K562 (cell line): ENCODE data around the gene POF1B. TPM values are rescaled to one million over a fixed set of nuclear protein-coding genes. Genes with fewer than 3 reads are reported as not detected.

ENCODE experiments used
- ATAC-seq: fragments of 200-7000 bp; cut with Tn5 transposase; 3 replicates; pipeline ENCODE4 v1.9.1; 2020; ENCODE audit warnings: moderate library complexity
- BruUV-seq: library from RNA; stranded (reverse); fragments of 400-500 nt; replicated peaks from 2 replicates; lab custom pipeline; 2021; lab: Mats Ljungman, UMichigan
- CTCF ChIA-PET: fragments of 300-600 bp; formaldehyde crosslinking; extraction: SDS; loops from one replicate; lab custom pipeline; 2021; ENCODE audit warnings: low intra/inter-chr PET ratio; lab: Yijun Ruan, JAX
- POLR2A ChIA-PET: fragments of 300-600, 350-650 bp; sonication (Branson Sonifier 250); formaldehyde crosslinking; extraction: SDS; loops from one replicate; lab custom pipeline; 2021; ENCODE audit warnings: antibody characterized with exemption, inconsistent platforms; lab: Yijun Ruan, JAX
- DNase-seq, 4 experiments: peaks; one replicate each; pipeline versions ENCODE4 v3.0.0 to v3.0.0-alpha.2; 2011 to 2018; ENCODE audit warnings: low spot score in 3 of 4, mixed read lengths in 3 of 4; ENCODE audit errors: extremely low read depth in 1 of 4
- FAIRE-seq: peaks from 2 replicates; lab custom pipeline; 2011; peaks lifted over from hg19 to GRCh38; lab: Jason Lieb, UNC
- H2AFZ ChIP-seq: 2 replicates; pipeline ENCODE4 v1.6.0; 2011; ENCODE audit warnings: low read depth, low read length, control low read depth, inconsistent platforms
- H3K27ac ChIP-seq: fragments of 200-600 bp; 3 replicates; pipeline ENCODE4 v1.8.0; 2011; ENCODE audit warnings: low read depth, mild to moderate bottlenecking, control low read depth, inconsistent platforms, low read length, moderate library complexity, mixed read lengths; ENCODE audit errors: extremely low read depth
- H3K27me3 ChIP-seq, 2 experiments: fragments of 300-600 bp in 1 of 2; 2 replicates in 1 of 2; 3 replicates in 1 of 2; pipeline versions ENCODE4 v1.6.0 to v1.8.0; 2011; ENCODE audit warnings: inconsistent platforms in 2 of 2, low read length in 2 of 2, mild to moderate bottlenecking in 1 of 2, mixed read lengths in 1 of 2, moderate library complexity in 1 of 2; ENCODE audit not compliant: control insufficient read depth in 2 of 2, insufficient read depth in 2 of 2
- H3K36me3 ChIP-seq: fragments of 300-600 bp; 3 replicates; pipeline ENCODE4 v1.8.0; 2011; ENCODE audit warnings: mild to moderate bottlenecking, low read length, inconsistent platforms; ENCODE audit not compliant: control insufficient read depth, insufficient read depth
- H3K4me1 ChIP-seq, 2 experiments: fragments of 200-600 bp in 1 of 2; replicated peaks in 1 of 2; 2 replicates in 1 of 2; 3 replicates in 1 of 2; pipeline versions ENCODE4 v1.5.1 to v1.8.0; 2011; ENCODE audit warnings: inconsistent platforms in 2 of 2, low read length in 2 of 2, mild to moderate bottlenecking in 1 of 2, mixed read lengths in 1 of 2, moderate library complexity in 1 of 2; ENCODE audit not compliant: control insufficient read depth in 2 of 2, insufficient read depth in 2 of 2
- H3K4me2 ChIP-seq: 2 replicates; pipeline ENCODE4 v1.6.1; 2011; ENCODE audit warnings: low read length, control low read depth, inconsistent platforms, mixed read lengths; ENCODE audit not compliant: insufficient read depth
- H3K4me3 ChIP-seq: fragments of 200-600 bp; sonication (generic), shearing (Covaris generic); 2 replicates; pipeline ENCODE4 v1.5.1; 2016; ENCODE audit warnings: control low read depth, inconsistent platforms
- H3K79me2 ChIP-seq: fragments of 200-600 bp; 3 replicates; pipeline ENCODE4 v1.8.0; 2011; ENCODE audit warnings: low read length, inconsistent platforms; ENCODE audit not compliant: control insufficient read depth, insufficient read depth
- H3K9ac ChIP-seq, 2 experiments: 2 replicates each; pipeline versions ENCODE4 v1.6.0 to v1.6.1; 2011; ENCODE audit warnings: low read depth in 2 of 2, low read length in 2 of 2, control low read depth in 1 of 2, inconsistent platforms in 1 of 2, mild to moderate bottlenecking in 1 of 2, mixed read lengths in 1 of 2; ENCODE audit not compliant: insufficient read depth in 1 of 2
- H3K9me1 ChIP-seq: one replicate; pipeline ENCODE4 v1.6.0; 2011; ENCODE audit warnings: inconsistent platforms, mild to moderate bottlenecking, low read length, moderate library complexity; ENCODE audit not compliant: control insufficient read depth, insufficient read depth
- H3K9me3 ChIP-seq: replicated peaks from 2 replicates; pipeline ENCODE4 v1.5.1; 2011; ENCODE audit warnings: low read depth, low read length, inconsistent platforms; ENCODE audit not compliant: control insufficient read depth, insufficient read depth
- H4K20me1 ChIP-seq: replicated peaks from 2 replicates; pipeline ENCODE4 v1.6.1; 2011; ENCODE audit warnings: low read length, inconsistent platforms, mixed read lengths; ENCODE audit not compliant: control insufficient read depth, insufficient read depth
- CREM ChIP-seq: IDR thresholded peaks from 2 replicates; pipeline ENCODE4 v1.6.1; 2014; ENCODE audit warnings: antibody characterized with exemption, low read depth
- E2F6 ChIP-seq, 2 experiments: IDR thresholded peaks; 2 replicates each; pipeline ENCODE4 v1.6.1; 2011; ENCODE audit warnings: borderline replicate concordance in 1 of 2, control low read depth in 1 of 2, low read depth in 1 of 2, low read length in 1 of 2, mild to moderate bottlenecking in 1 of 2, mixed read lengths in 1 of 2, moderate library complexity in 1 of 2; ENCODE audit not compliant: insufficient read depth in 1 of 2, insufficient read length in 1 of 2, poor library complexity in 1 of 2, severe bottlenecking in 1 of 2; ENCODE audit errors: extremely low read depth in 1 of 2
- MIER1 ChIP-seq: fragments of 450-650 bp; IDR thresholded peaks from 2 replicates; pipeline ENCODE4 v1.6.1; 2016; ENCODE audit warnings: antibody characterized with exemption, mild to moderate bottlenecking, low read depth
- NFIC ChIP-seq: fragments of 450-650 bp; IDR thresholded peaks from 2 replicates; pipeline ENCODE4 v1.6.1; 2017; ENCODE audit warnings: mild to moderate bottlenecking, inconsistent platforms
- TBL1XR1 ChIP-seq, 2 experiments: IDR thresholded peaks; 2 replicates each; pipeline ENCODE4 v1.6.1; 2012; ENCODE audit warnings: improper control_type of control experiment in 2 of 2, low read length in 2 of 2, mild to moderate bottlenecking in 1 of 2
- XRCC3 ChIP-seq: fragments of 450-650 bp; IDR thresholded peaks from 2 replicates; pipeline ENCODE4 v1.6.1; 2017; ENCODE audit warnings: mild to moderate bottlenecking, moderate library complexity
- ZNF277 ChIP-seq: fragments of 250-450 bp; sonication (Bioruptor Pico); IDR thresholded peaks from 2 replicates; pipeline ENCODE4 v1.8.0; 2022; ENCODE audit warnings: inconsistent platforms, mild to moderate bottlenecking, moderate library complexity, borderline replicate concordance
- ZNF354B ChIP-seq: fragments of 250-450 bp; sonication (Bioruptor Pico); IDR thresholded peaks from 2 replicates; pipeline ENCODE4 v1.4.0; 2020
- ZNF395 ChIP-seq: fragments of 200-800 bp; sonication (Bioruptor generic); IDR thresholded peaks from 2 replicates; pipeline ENCODE4 v1.6.1; 2017; ENCODE audit warnings: missing genetic modification characterization, missing compliant biosample characterization
- ZNF584 ChIP-seq: fragments of 200-800 bp; sonication (Bioruptor generic); IDR thresholded peaks from 2 replicates; pipeline ENCODE4 v1.6.1; 2016; ENCODE audit warnings: low read depth, mild to moderate bottlenecking, missing genetic modification characterization, missing compliant biosample characterization
- WGBS: fragments of 100-300 bp; shearing (Covaris generic); methylation state at CpG from one replicate; pipeline ENCODE4 v1.1.6; 2016; ENCODE audit warnings: low coverage, mixed read lengths; ENCODE audit not compliant: insufficient coverage; ENCODE audit errors: missing lambda C conversion rate; 5-methylcytosine and 5-hydroxymethylcytosine counted together
- in situ Hi-C: fragments of 300-500 bp; cut with MboI; formaldehyde crosslinking; loops from 4 replicates; pipeline ENCODE4 v1.15.0; 2018; ENCODE audit warnings: inconsistent platforms, mixed read lengths
- intact Hi-C: fragments of 100-400 bp; cut with micrococcal nuclease; formaldehyde crosslinking; loops from 2 replicates; pipeline ENCODE4 v1.14.2; 2022
- polyA plus RNA-seq, 8 experiments: library from polyadenylated mRNA; depleted of rRNA in 4 of 8; stranded (reverse) in 5 of 8; unstranded in 3 of 8; fragments of >200 nt; fragmentation: Nextera tagmentation in 2 of 8; fragmentation: Illumina TruSeq in 1 of 8; extraction: Ambion mirVana in 2 of 8; extraction: Trizol in 1 of 8; gene quantifications; 2 replicates each; pipeline versions ENCODE4 v1.2.1 to v1.2.3, GENCODE V29; 2011 to 2014; ENCODE audit warnings: inconsistent platforms in 1 of 8, missing spikeins in 1 of 8
- total RNA-seq, 7 experiments: library from RNA; depleted of rRNA in 6 of 7; stranded (reverse); fragments of >200 nt in 6 of 7; fragmentation: Illumina TruSeq in 2 of 7; extraction: Trizol in 2 of 7; gene quantifications; 2 replicates each; pipeline versions ENCODE4 v1.2.1 to v1.2.3, GENCODE V29; 2011 to 2021; ENCODE audit warnings: low replicate concordance in 1 of 7

The POF1B gene
- total and polyA plus RNA-seq, 9 of the 15 experiments (the other 6 are each of a cell fraction or from before 2014, with no cell fraction given) = 0.03 to 0.57 (median 0.07) TPM; not detected in 1

- in situ Hi-C loops (no loop called here), intact Hi-C loops (no loop called here)
- H3K27ac ChIP-seq = no peak overlapping the region
- H3K79me2 ChIP-seq = no peaks in the 10 kb centered on the region
- ChIA-PET POLR2A (no interaction called here), CTCF (no interaction called here)
- H3K27me3 ChIP-seq = no peaks in the 10 kb centered on the region
- DNase-seq (no peak), ATAC-seq (no peak), FAIRE-seq (no peak)
- BruUV-seq = no TSS peak
- H3K36me3 ChIP-seq = no peaks in the 10 kb centered on the region
- H2AFZ ChIP-seq = no peak overlapping the region
- no peak for TF ChIP-seq ZNF395 (CRISPR knock-in tag)
- no peaks in the 10 kb centered on the region for H3K9me1 ChIP-seq
- H4K20me1 ChIP-seq = no peaks in the 10 kb centered on the region
- H3K4me2 ChIP-seq = no peak overlapping the region
- H3K4me1 ChIP-seq = no peaks in the 10 kb centered on the region
- H3K9ac ChIP-seq = no peak overlapping the region
- no peak overlapping the region for H3K4me3 ChIP-seq
- no peaks in the 10 kb centered on the region for H3K9me3 ChIP-seq
- 0% methylated on average over 2 of the region's 2 CpGs for WGBS
Measured at GRCh38 chrX:85378461-85378860, 1.0 kb downstream of the POF1B start.

GRCh38 chrX:85375333-85375738 lies 4.1 kb downstream of the POF1B start:
- Histone ChIP-seq H3K9me3 (no peaks in the 10 kb centered on the region), H3K4me1 (no peaks in the 10 kb centered on the region), H3K4me2 (no peak overlapping the region), H3K36me3 (no peaks in the 10 kb centered on the region), H4K20me1 (no peaks in the 10 kb centered on the region), H3K79me2 (no peaks in the 10 kb centered on the region), H3K27ac (no peak overlapping the region), H3K27me3 (no peaks in the 10 kb centered on the region), H3K4me3 (no peak overlapping the region), H3K9ac (no peak overlapping the region), H2AFZ (no peak overlapping the region), H3K9me1 (no peaks in the 10 kb centered on the region)
- no peak for ATAC-seq
- BruUV-seq = no TSS peak
- 0% methylated on average over 4 of the region's 5 CpGs for WGBS
- no peak for DNase-seq
- CTCF ChIA-PET = no interaction called here
- no peak for FAIRE-seq
- intact Hi-C loops (no loop called here), in situ Hi-C loops (no loop called here)
- POLR2A ChIA-PET = no interaction called here
- TF ChIP-seq ZNF584 = no peak
- TF ChIP-seq TBL1XR1 (IDR thresholded peaks at IDR 0.05; ENCODE audit: low read length in 2 of 2) = no peak
- TF ChIP-seq E2F6 (IDR thresholded peaks at IDR 0.05; ENCODE audit: borderline replicate concordance in 1 of 2, extremely low read depth in 1 of 2, insufficient read depth in 1 of 2, insufficient read length in 1 of 2, low read depth in 1 of 2, low read length in 1 of 2, poor library complexity in 1 of 2, severe bottlenecking in 1 of 2) = no peak
- no peak for TF ChIP-seq MIER1
- TF ChIP-seq ZNF354B = no peak
- TF ChIP-seq XRCC3 = no peak
- no peak for TF ChIP-seq CREM
- no peak for TF ChIP-seq NFIC
- no peak for TF ChIP-seq ZNF277 (CRISPR knock-in tag)
